ENCODE measurements around the gene CACNA1D.

CACNA1D gene

DNA sequence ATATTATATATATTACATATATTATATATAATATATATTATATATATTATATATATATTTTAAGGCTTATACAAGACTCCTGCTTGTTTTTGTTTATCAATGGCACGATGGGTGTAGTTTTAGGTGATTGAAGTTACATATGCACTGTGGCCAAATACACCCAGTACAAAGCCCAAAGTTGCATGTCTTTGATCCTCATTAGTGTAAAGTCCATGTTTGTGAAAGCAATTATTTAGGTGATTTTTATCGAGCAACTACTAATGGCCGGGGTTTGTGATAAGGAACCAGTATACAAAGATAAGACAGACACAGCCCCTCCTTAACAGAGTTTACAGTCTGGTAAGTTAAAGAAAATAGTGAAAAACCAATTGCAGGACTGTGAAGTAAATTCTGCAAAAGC lies 197.5 kb downstream of the CACNA1D start:
- ChIA-PET CTCF (interaction anchor here (1.2 to 1.6 kb wide), 2 partner anchors 10 to 18 kb away, joined by 5 read pairs; no protein-coding TSS in a partner anchor), POLR2A (no interaction called here)
- DNase-seq (ENCODE audit: extremely low spot score), result no peak
- TF ChIP-seq, protein P1, sequence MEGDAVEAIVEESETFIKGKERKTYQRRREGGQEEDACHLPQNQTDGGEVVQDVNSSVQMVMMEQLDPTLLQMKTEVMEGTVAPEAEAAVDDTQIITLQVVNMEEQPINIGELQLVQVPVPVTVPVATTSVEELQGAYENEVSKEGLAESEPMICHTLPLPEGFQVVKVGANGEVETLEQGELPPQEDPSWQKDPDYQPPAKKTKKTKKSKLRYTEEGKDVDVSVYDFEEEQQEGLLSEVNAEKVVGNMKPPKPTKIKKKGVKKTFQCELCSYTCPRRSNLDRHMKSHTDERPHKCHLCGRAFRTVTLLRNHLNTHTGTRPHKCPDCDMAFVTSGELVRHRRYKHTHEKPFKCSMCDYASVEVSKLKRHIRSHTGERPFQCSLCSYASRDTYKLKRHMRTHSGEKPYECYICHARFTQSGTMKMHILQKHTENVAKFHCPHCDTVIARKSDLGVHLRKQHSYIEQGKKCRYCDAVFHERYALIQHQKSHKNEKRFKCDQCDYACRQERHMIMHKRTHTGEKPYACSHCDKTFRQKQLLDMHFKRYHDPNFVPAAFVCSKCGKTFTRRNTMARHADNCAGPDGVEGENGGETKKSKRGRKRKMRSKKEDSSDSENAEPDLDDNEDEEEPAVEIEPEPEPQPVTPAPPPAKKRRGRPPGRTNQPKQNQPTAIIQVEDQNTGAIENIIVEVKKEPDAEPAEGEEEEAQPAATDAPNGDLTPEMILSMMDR (IDR thresholded peaks at IDR 0.05; ENCODE audit: control extremely low read depth, extremely low read depth, low read depth, missing control alignments), result no peak

DNA sequence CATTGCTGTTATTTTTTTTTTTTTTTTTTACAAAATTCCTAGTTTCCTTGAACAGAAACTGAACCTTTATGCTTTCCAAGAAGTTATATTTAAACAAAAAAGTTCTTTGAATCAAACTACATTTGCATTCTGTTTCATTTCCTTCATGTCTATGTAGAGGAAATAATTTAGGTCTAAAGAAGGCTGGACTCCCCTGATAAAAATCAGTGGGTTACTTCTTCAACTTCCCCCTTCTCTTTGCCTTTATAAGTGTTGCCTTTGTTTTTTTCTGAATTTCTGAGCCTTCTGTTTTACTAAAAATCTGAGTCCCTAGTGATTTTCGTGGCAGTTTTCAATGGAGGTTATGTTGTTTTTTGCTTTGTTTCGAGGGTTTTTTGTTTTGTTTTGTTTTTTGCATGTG lies 199.0 kb downstream of the CACNA1D start:
- TF ChIP-seq, protein P1 (IDR thresholded peaks at IDR 0.05; ENCODE audit: control extremely low read depth, extremely low read depth, low read depth, missing control alignments), result no peak
- ChIA-PET POLR2A (no interaction called here), CTCF (interaction anchor here (0.9 to 1.6 kb wide), 2 partner anchors 16 to 21 kb away, joined by 3 to 5 read pairs; no protein-coding TSS in a partner anchor)
- DNase-seq (ENCODE audit: extremely low spot score), result no peak

GRCh38 chr3:53694046-53694445 lies 199.6 kb downstream of the CACNA1D start:
- ChIA-PET POLR2A (no interaction called here), CTCF (no interaction called here)
- TF ChIP-seq, protein P1 (IDR thresholded peaks at IDR 0.05; ENCODE audit: control extremely low read depth, extremely low read depth, low read depth, missing control alignments), result no peak

DNA sequence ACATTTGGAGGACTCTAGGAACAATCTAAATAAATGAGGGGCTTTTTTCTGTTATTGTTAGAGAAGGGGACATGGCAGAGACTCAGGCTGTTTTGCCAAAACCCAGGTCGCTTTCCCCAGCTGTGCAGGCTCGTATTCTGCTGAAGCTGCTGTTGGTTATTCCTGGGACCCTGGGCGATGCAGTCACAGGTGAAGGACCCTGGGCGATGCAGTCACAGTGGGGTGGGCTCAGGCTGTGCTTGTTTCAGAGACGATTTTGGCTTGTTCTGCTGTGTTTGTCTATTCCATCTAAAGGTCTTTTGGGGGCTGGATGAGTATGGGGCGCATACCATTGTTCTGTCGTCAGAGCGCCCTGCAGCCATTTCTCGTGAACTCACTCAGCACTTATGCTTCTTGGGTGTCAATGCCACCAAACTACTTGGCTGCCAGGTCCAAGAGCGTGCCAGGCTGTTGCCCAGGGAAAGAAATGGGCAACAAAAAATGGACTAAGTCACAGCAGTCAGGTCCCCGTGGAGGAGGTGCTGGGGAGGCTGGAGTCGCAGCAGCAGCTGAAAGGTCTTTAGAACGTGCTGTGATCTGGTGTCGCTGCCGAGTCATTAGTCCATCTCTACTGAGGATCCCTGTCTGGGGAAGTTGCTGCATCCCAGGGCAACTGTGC lies 200.4 kb downstream of the CACNA1D start:
- TF ChIP-seq, protein P1 (IDR thresholded peaks at IDR 0.05; ENCODE audit: control extremely low read depth, extremely low read depth, low read depth, missing control alignments), result no peak
- ChIA-PET CTCF (no interaction called here), POLR2A (no interaction called here)
- no peak for DNase-seq (ENCODE audit: extremely low spot score)

More at GRCh38 chr3:53694046-53694445, 199.6 kb downstream of the CACNA1D start:
- DNase-seq (ENCODE audit: extremely low spot score), result no peak

- no peak for DNase-seq (ENCODE audit: extremely low spot score)
- ChIA-PET CTCF (no interaction called here), POLR2A (no interaction called here)
- TF ChIP-seq, protein P1 (IDR thresholded peaks at IDR 0.05; ENCODE audit: control extremely low read depth, extremely low read depth, low read depth, missing control alignments), result no peak
These were observed 200.9 kb downstream of the CACNA1D start for GRCh38 chr3:53695324-53695690.

GRCh38 chr3:53696401-53697172 lies 202.2 kb downstream of the CACNA1D start:
- POLR2A ChIA-PET, result no interaction called here
- TF ChIP-seq, protein P1 (IDR thresholded peaks at IDR 0.05; ENCODE audit: control extremely low read depth, extremely low read depth, low read depth, missing control alignments), result no peak
- DNase-seq (ENCODE audit: extremely low spot score), result no peak
- CTCF ChIA-PET, result interaction anchor here (0.7 to 4.7 kb wide), 7 partner anchors 9 to 217 kb away, joined by 3 to 50 read pairs (median 4); no protein-coding TSS in a partner anchor

All from GM10248 (cell line).